BE2C (cell line): ENCODE results near the gene MLLT10.

Experiments
- DNase-seq: peaks from one replicate; pipeline ENCODE4 v3.0.0-alpha.2; 2020
- H3K27me3 ChIP-seq: fragments of 250-450 bp; sonication (Bioruptor Pico); 2 replicates; pipeline ENCODE4 v1.5.1; 2020; ENCODE audit warnings: mild to moderate bottlenecking
- H3K36me3 ChIP-seq: fragments of 250-450 bp; sonication (Bioruptor Pico); 2 replicates; pipeline ENCODE4 v1.5.1; 2020; ENCODE audit warnings: mild to moderate bottlenecking
- H3K4me1 ChIP-seq: fragments of 250-450 bp; sonication (Bioruptor Pico); 2 replicates; pipeline ENCODE4 v1.5.1; 2020
- H3K4me3 ChIP-seq: 2 replicates; pipeline ENCODE4 v1.5.1; 2011; ENCODE audit warnings: low read depth, low read length
- H3K9me3 ChIP-seq: fragments of 250-450 bp; sonication (Bioruptor Pico); 2 replicates; pipeline ENCODE4 v1.5.1; 2020
- TF ChIP-seq, protein P1 (sequence below): IDR thresholded peaks from 2 replicates; pipeline ENCODE4 v1.5.1; 2012; ENCODE audit warnings: mild to moderate bottlenecking, low read depth, low read length

The MLLT10 gene

DNA sequence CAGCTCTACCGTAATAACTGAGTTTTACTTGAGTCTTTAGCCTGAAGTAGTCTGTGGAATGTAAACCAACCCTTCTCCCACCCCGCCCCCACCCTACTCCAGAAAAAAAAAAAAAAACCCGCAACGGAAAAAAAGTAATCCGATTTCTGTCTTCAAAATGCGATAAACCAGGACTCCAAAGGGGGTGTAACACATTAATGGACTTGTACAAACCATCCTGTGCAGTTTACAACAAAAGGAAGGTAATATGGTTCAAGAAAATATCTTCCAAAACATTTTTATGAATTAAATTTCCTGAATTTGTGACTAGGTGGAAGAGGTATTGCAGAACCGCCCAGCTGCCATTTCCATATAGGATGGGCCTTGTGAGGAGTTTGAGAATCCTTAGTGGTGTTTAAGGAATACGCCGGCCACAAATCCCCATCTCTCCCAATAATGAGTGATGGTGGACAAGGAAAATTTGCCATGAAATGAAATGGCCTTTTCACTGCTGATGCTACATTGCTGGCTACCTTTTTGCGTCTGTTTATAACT lies 19.1 kb upstream of the MLLT10 start:
- TF ChIP-seq, protein P1, sequence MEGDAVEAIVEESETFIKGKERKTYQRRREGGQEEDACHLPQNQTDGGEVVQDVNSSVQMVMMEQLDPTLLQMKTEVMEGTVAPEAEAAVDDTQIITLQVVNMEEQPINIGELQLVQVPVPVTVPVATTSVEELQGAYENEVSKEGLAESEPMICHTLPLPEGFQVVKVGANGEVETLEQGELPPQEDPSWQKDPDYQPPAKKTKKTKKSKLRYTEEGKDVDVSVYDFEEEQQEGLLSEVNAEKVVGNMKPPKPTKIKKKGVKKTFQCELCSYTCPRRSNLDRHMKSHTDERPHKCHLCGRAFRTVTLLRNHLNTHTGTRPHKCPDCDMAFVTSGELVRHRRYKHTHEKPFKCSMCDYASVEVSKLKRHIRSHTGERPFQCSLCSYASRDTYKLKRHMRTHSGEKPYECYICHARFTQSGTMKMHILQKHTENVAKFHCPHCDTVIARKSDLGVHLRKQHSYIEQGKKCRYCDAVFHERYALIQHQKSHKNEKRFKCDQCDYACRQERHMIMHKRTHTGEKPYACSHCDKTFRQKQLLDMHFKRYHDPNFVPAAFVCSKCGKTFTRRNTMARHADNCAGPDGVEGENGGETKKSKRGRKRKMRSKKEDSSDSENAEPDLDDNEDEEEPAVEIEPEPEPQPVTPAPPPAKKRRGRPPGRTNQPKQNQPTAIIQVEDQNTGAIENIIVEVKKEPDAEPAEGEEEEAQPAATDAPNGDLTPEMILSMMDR: no peak
- Histone ChIP-seq H3K9me3 (no peaks in the 10 kb centered on the region), H3K4me3 (peak overlapping the region; percentile 81)

GRCh38 chr10:21515361-21516241 lies 18.4 kb upstream of the MLLT10 start:
- DNase-seq: no peak
- Histone ChIP-seq H3K9me3 (no peaks in the 10 kb centered on the region), H3K27me3 (no peaks in the 10 kb centered on the region), H3K4me3 (peak overlapping the region; percentile 81), H3K4me1 (peaks cover 4% of the 10 kb centered on the region; the same call in 1 of the 2 replicates), H3K36me3 (no peaks in the 10 kb centered on the region)
- TF ChIP-seq, protein P1: no peak

More for the DNA sequence above, 19.1 kb upstream of the MLLT10 start:
- Histone ChIP-seq H3K36me3 (no peaks in the 10 kb centered on the region), H3K4me1 (peaks cover 4% of the 10 kb centered on the region; the same call in 1 of the 2 replicates), H3K27me3 (no peaks in the 10 kb centered on the region)
- DNase-seq: no peak

GRCh38 chr10:21516242-21517131 lies 17.5 kb upstream of the MLLT10 start:
- TF ChIP-seq, protein P1: no peak
- Histone ChIP-seq H3K4me3 (peak overlapping the region; percentile 81), H3K36me3 (no peaks in the 10 kb centered on the region), H3K27me3 (no peaks in the 10 kb centered on the region), H3K4me1 (peaks cover 8% of the 10 kb centered on the region), H3K9me3 (no peaks in the 10 kb centered on the region)
- peak; percentile 71 for DNase-seq

- Histone ChIP-seq H3K27me3 (no peaks in the 10 kb centered on the region), H3K4me3 (peak overlapping the region; percentile 81), H3K36me3 (no peaks in the 10 kb centered on the region), H3K4me1 (peaks cover 8% of the 10 kb centered on the region), H3K9me3 (no peaks in the 10 kb centered on the region)
- DNase-seq: peak; percentile 74
- TF ChIP-seq, protein P1: no peak
These were observed 16.6 kb upstream of the MLLT10 start for GRCh38 chr10:21517134-21518031.

DNA sequence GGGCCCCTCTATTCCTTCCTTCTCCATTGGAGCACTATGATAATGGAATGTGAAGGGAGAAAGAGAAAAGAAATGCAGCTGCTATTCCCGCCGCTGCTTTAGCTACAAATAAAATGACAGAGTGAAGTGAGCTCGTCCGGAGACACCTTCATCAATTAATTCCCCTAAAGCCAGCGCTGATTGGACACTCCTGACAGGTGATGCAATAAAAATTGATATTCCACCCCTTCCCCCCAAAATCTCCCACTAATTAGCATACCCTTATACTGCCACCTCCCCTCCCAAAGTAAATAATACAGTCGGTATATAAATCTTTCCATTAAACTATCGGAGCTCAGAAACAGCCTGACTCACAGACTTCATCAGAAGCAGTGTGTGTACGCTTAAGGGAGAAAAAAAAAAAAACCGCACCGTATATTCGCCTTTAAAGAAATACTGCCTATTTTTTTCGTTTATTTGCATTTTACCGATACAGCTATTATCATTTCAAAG lies 15.8 kb upstream of the MLLT10 start:
- Histone ChIP-seq H3K27me3 (no peaks in the 10 kb centered on the region), H3K4me1 (peaks cover 14% of the 10 kb centered on the region), H3K36me3 (no peaks in the 10 kb centered on the region), H3K9me3 (no peaks in the 10 kb centered on the region), H3K4me3 (peak overlapping the region; percentile 81)
- DNase-seq: no peak
- TF ChIP-seq, protein P1: no peak
